Heart right ventricle (tissue), 16 donors: ENCODE data around the gene PRKN. TPM values are rescaled to one million over a fixed set of nuclear protein-coding genes. Genes with fewer than 3 reads are reported as not detected.
"Not testable (repeated sequence)": the region's sequence is repeated elsewhere in the genome, so short reads cannot be mapped to it uniquely, and the experiment has no call there.

ENCODE experiments used
- ATAC-seq, 8 donors: fragments of 200-7000 bp; cut with Tn5 transposase; one replicate each; pipeline ENCODE4 v1.9.1; 2020; ENCODE audit warnings: mild to moderate bottlenecking in 8 of 8, moderate library complexity in 8 of 8, moderate number of reproducible peaks in 1 of 8
- DNase-seq, 2 donors: peaks; one replicate each; pipeline ENCODE4 v3.0.0-alpha.2; 2020
- H3K27ac ChIP-seq, 10 donors: fragments of 200-600 bp; sonication (generic) in 2 of 10; one replicate each; pipeline versions ENCODE4 v1.5.0 to v1.8.0; 2020 to 2022; ENCODE audit warnings: mild to moderate bottlenecking in 3 of 10
- H3K27me3 ChIP-seq, 7 donors: fragments of 200-600 bp; one replicate each; pipeline ENCODE4 v1.8.0; 2021 to 2022; ENCODE audit warnings: mild to moderate bottlenecking in 2 of 7
- H3K36me3 ChIP-seq, 9 donors: fragments of 200-600 bp; sonication (generic) in 1 of 9; one replicate each; pipeline versions ENCODE4 v1.5.0 to v1.8.0; 2020 to 2022; ENCODE audit warnings: mild to moderate bottlenecking in 2 of 9
- H3K4me1 ChIP-seq, 9 donors: fragments of 200-600 bp; sonication (generic) in 1 of 9; one replicate each; pipeline versions ENCODE4 v1.5.0 to v1.8.0; 2020 to 2022; ENCODE audit warnings: mild to moderate bottlenecking in 4 of 9
- H3K4me3 ChIP-seq, 10 donors: fragments of 200-600 bp; sonication (generic) in 2 of 10; one replicate each; pipeline versions ENCODE4 v1.5.0 to v1.8.0; 2020 to 2022; ENCODE audit warnings: mild to moderate bottlenecking in 7 of 10, moderate library complexity in 2 of 10
- H3K9me3 ChIP-seq, 11 donors: fragments of 200-600 bp in 10 of 11; sonication (generic) in 2 of 11; one replicate each; pipeline versions ENCODE4 v1.5.0 to v1.8.0; 2013 to 2022; ENCODE audit warnings: mild to moderate bottlenecking in 2 of 11, control low read depth in 1 of 11, moderate library complexity in 1 of 11
- WGBS, 2 donors: extraction: QIAGEN DNeasy Blood & Tissue Kit; methylation state at CpG; one replicate each; pipeline ENCODE4 v1.1.7; 2013; ENCODE audit warnings: inconsistent platforms in 1 of 2; 5-methylcytosine and 5-hydroxymethylcytosine counted together
- intact Hi-C, 10 donors: fragments of 100-400 bp; cut with DNase I; formaldehyde crosslinking; loops; one replicate each; pipeline versions ENCODE4 v1.11.1 to v1.14.2; 2022
- polyA plus RNA-seq, 2 donors: library from polyadenylated mRNA; stranded (reverse); fragments of 200-250 nt; gene quantifications; one replicate each; pipeline ENCODE4 v1.2.3, GENCODE V29; 2013
- total RNA-seq, 10 donors: library from RNA; stranded (reverse); fragmentation: NEBNext Ultra II Directional in 3 of 10; extraction: Animal tissue kit (Norgen Biotek cat#: 25700) in 3 of 10; gene quantifications; one replicate each; pipeline versions ENCODE4 v1.2.1 to v1.2.4, GENCODE V29; 2021 to 2023
- TF ChIP-seq, protein P1 (sequence below), 9 donors: fragments of 200-600 bp; sonication (generic) in 2 of 9; IDR thresholded peaks; one replicate each; pipeline versions ENCODE4 v1.5.0 to v1.8.0; 2021 to 2022; ENCODE audit warnings: antibody characterized with exemption in 9 of 9, mild to moderate bottlenecking in 5 of 9, moderate library complexity in 1 of 9
- donor health status: Arrhythmogenic right ventricular cardiomyopathy.
- donor health status: ischemic (EF 13 %, LVEDD 7.1; RV severe dilation, severe dysfunction).
- donor health status: healthy with polysubstance abuse.
- donor health status: DM: no; HTN: yes; CAD: no.
- donor health status: DM: no; HTN: no; CAD: no.
- donor health status: ischemic (EF 25% LVEDD 6.9; RV normal size, moderate dysfunction).
- donor health status: ischemic (EF 25% LVEDD 5.7; RV mildly dilated, moderate dysfunction).
- donor health status: healthy.
- donor health status: DM: yes; HTN: yes; CAD: no.
- donor health status: Ischemic cardiomyopathy.
- donor health status: ischemic (EF 35%, LVEDD 5.7; RV mildly dilated, moderate dysfunction).
- donor health status: nonischemic (EF 11% LVEDD 7.7; RV severe dilation, severe dysfunction).
- donor health status: DM: yes; HTN: yes; CAD: no.
- donor health status: PGD.
- donor health status: ischemic (EF 29% LVEDD 5.4; RV normal size, mild dysfunction).
- donor health status: nonischemic (EF 23%, LVEDD 6.1; RV moderate dilation, normal function).

Gene PRKN
- total and polyA plus RNA-seq, 12 donors, result 2.3 to 27.7 (median 26.3) TPM

DNA sequence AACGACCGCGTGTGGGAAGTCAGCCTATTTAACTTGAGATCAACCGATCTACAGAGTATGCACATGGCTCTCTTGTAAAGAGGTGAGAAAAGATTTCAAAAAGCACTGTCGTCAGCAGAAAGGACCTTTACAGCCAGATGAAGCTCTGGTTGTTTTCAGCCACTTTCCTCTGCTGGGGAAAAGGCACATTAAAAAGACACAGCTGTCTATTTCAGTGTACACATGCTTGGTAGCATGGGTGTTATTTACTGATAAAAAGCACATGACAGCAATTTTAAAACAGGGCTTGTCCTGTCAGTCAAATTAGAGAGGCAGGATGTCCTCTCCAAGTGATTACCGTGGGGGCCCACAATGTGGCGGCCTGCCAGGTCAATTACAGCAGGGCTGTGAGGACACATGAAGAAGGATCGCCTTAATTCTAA is 188.9 kb downstream of the PRKN start:
- H3K27ac ChIP-seq, result peak overlapping the region in 8 of 10 donors; percentile 5 to 72 (median 52)
- TF ChIP-seq, protein P1, sequence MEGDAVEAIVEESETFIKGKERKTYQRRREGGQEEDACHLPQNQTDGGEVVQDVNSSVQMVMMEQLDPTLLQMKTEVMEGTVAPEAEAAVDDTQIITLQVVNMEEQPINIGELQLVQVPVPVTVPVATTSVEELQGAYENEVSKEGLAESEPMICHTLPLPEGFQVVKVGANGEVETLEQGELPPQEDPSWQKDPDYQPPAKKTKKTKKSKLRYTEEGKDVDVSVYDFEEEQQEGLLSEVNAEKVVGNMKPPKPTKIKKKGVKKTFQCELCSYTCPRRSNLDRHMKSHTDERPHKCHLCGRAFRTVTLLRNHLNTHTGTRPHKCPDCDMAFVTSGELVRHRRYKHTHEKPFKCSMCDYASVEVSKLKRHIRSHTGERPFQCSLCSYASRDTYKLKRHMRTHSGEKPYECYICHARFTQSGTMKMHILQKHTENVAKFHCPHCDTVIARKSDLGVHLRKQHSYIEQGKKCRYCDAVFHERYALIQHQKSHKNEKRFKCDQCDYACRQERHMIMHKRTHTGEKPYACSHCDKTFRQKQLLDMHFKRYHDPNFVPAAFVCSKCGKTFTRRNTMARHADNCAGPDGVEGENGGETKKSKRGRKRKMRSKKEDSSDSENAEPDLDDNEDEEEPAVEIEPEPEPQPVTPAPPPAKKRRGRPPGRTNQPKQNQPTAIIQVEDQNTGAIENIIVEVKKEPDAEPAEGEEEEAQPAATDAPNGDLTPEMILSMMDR (IDR thresholded peaks at IDR 0.05), result no peak
- 14 to 23% methylated on average over 8 of the region's 8 CpGs for WGBS, 2 donors
- ATAC-seq (peak; percentile 76 to 95 (median 83)), DNase-seq (peak; percentile 78 to 81)
- H3K27me3 ChIP-seq, result no peaks in the 10 kb centered on the region
- peak overlapping the region in 1 of 10 donors; percentile 2 for H3K4me3 ChIP-seq
- intact Hi-C loops, result loop anchor here in 2 of 10 donors (10.0 kb wide), 1 partner anchor 186 kb away; the partner anchor contains the start of genes PACRG (in 2 of the 2) and PRKN (in 2 of the 2)
- H3K4me1 ChIP-seq, result peaks cover 0 to 22% (median 12%) of the 10 kb centered on the region in 9 donors
- H3K36me3 ChIP-seq, result no peaks in the 10 kb centered on the region
- H3K9me3 ChIP-seq, result no peaks in the 10 kb centered on the region

DNA sequence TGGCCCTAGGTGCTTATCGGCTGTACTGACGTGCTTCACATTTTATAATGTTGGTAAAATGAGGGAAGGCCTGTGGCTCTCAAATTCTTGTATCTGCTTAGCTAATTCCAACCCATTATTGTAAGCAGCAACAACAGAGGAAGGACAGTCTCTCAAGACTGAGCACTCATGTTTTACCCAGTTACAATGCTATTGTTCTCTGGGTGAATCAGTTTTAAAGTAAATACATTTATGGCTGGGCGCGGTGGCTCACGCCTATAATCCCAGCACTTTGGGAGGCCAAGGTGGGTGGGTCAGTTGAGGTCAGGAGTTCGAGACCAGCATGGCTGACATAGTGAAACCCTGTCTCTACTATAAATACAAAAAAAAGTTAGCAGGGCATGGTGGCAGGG is 194.6 kb downstream of the PRKN start:
- Histone ChIP-seq H3K4me3 (no peak overlapping the region), H3K4me1 (peaks cover 0 to 19% (median 4%) of the 10 kb centered on the region in 9 donors), H3K27me3 (no peaks in the 10 kb centered on the region), H3K9me3 (no peaks in the 10 kb centered on the region), H3K27ac (peak overlapping the region in 1 of 10 donors; percentile 39), H3K36me3 (no peaks in the 10 kb centered on the region)
- TF ChIP-seq, protein P1 (IDR thresholded peaks at IDR 0.05), result no peak
- peak in 2 of 8 donors; percentile 26 to 40 for ATAC-seq
- 72 to 84% methylated on average over 6 of the region's 6 CpGs for WGBS, 2 donors
- intact Hi-C loops, result loop anchor here in 2 of 10 donors (10.0 kb wide), 1 partner anchor 192 kb away; the partner anchor contains the start of genes PACRG (in 2 of the 2) and PRKN (in 2 of the 2)
- DNase-seq, result no peak

GRCh38 chr6:162532283-162533008 is 195.1 kb downstream of the PRKN start:
- DNase-seq, result no peak
- TF ChIP-seq, protein P1 (IDR thresholded peaks at IDR 0.05), result no peak
- H3K36me3 ChIP-seq, result no peaks in the 10 kb centered on the region
- peaks cover 0 to 15% (median 0%) of the 10 kb centered on the region in 9 donors for H3K4me1 ChIP-seq
- no peak overlapping the region for H3K4me3 ChIP-seq
- 60 to 68% methylated on average over 9 of the region's 9 CpGs for WGBS, 2 donors
- no peaks in the 10 kb centered on the region for H3K9me3 ChIP-seq
- intact Hi-C loops, result loop anchor here in 2 of 10 donors (10.0 kb wide), 1 partner anchor 192 kb away; the partner anchor contains the start of genes PACRG (in 2 of the 2) and PRKN (in 2 of the 2)
- H3K27ac ChIP-seq, result peak overlapping the region in 1 of 10 donors; percentile 39
- peak in 7 of 8 donors; percentile 46 to 90 (median 61) for ATAC-seq
- no peaks in the 10 kb centered on the region for H3K27me3 ChIP-seq

GRCh38 chr6:162531391-162531790 is 196.2 kb downstream of the PRKN start:
- H3K9me3 ChIP-seq, H3K4me3 ChIP-seq, ATAC-seq, DNase-seq, H3K36me3 ChIP-seq, H3K27ac ChIP-seq, H3K27me3 ChIP-seq: not testable (repeated sequence)
- intact Hi-C loops, result loop anchor here in 2 of 10 donors (10.0 kb wide), 1 partner anchor 193 kb away; the partner anchor contains the start of genes PACRG (in 2 of the 2) and PRKN (in 2 of the 2)
- peaks cover 0 to 15% (median 0%) of the 10 kb centered on the region in 9 donors for H3K4me1 ChIP-seq
- WGBS, 2 donors, result 95% methylated on average over 4 of the region's 4 CpGs
